Loucy (cell line): ENCODE measurements around the gene MAPK7.

Source experiments
- CTCF ChIP-seq: fragments of 200-600 bp; sonication (generic); conservative IDR thresholded peaks from 2 replicates; pipeline ENCODE4 v1.5.1; 2014; ENCODE audit warnings: mild to moderate bottlenecking, antibody characterized with exemption, low read length
- EZH2phosphoT487 ChIP-seq: fragments of 200-600 bp; IDR thresholded peaks from 2 replicates; pipeline ENCODE4 v1.6.1; 2018; ENCODE audit warnings: antibody characterized with exemption, mild to moderate bottlenecking, moderate library complexity, borderline replicate concordance

GRCh38 chr17:19387921-19388521 lies 9.7 kb downstream of the MAPK7 start:
- TF ChIP-seq CTCF (no peak), EZH2phosphoT487 (no peak)
